NOMO-1 treated with dmso at 0.1 percent for 144 hours (cell line): ENCODE results near the gene NXPH2.

Experiments
- DNase-seq: peaks from one replicate; lab custom pipeline; 2025; ENCODE audit not compliant: unreplicated experiment; lab: John Stamatoyannopoulos, UW

Gene NXPH2

GRCh38 chr2:138779781-138780445 lies at the start of gene NXPH2:
Gene NXPH2 (minus strand): TSS chr2:138780390. CDS start chr2:138780241, 149 bp downstream.
- no peak for DNase-seq

GRCh38 chr2:138829326-138829919 lies 49.2 kb upstream of the NXPH2 start:
- no peak for DNase-seq

- peak; percentile 23 for DNase-seq
These were observed 47.4 kb upstream of the NXPH2 start for GRCh38 chr2:138827426-138828054.

- DNase-seq: no peak
These were observed 43.5 kb upstream of the NXPH2 start for GRCh38 chr2:138823666-138824065.

GRCh38 chr2:138819964-138820363 lies 39.8 kb upstream of the NXPH2 start:
- no peak for DNase-seq

- no peak for DNase-seq
These were observed 38.4 kb upstream of the NXPH2 start for GRCh38 chr2:138818556-138818955.

- DNase-seq: peak; percentile 53
These were observed 34.1 kb upstream of the NXPH2 start for GRCh38 chr2:138814123-138814898.

GRCh38 chr2:138811431-138811830 lies 31.2 kb upstream of the NXPH2 start:
- no peak for DNase-seq

- DNase-seq: no peak
These were observed 14.5 kb upstream of the NXPH2 start for GRCh38 chr2:138794724-138795123.

- DNase-seq: no peak
These were observed 7.0 kb upstream of the NXPH2 start for GRCh38 chr2:138787053-138787666.

GRCh38 chr2:138782383-138782782 lies 2.2 kb upstream of the NXPH2 start:
- no peak for DNase-seq

- DNase-seq: no peak
These were observed 718 bp upstream of the NXPH2 start for GRCh38 chr2:138780908-138781307.

GRCh38 chr2:138780446-138780880 lies 273 bp upstream of the NXPH2 start:
- DNase-seq: no peak

- DNase-seq: no peak
These were observed 797 bp downstream of the NXPH2 start for GRCh38 chr2:138779406-138779780.

GRCh38 chr2:138777996-138778395 lies 2.2 kb downstream of the NXPH2 start:
- no peak for DNase-seq

- DNase-seq: no peak
These were observed 4.5 kb downstream of the NXPH2 start for GRCh38 chr2:138775736-138776135.

- DNase-seq: no peak
These were observed 8.7 kb downstream of the NXPH2 start for GRCh38 chr2:138771534-138771933.

GRCh38 chr2:138767101-138767500 lies 13.1 kb downstream of the NXPH2 start:
- DNase-seq: no peak

GRCh38 chr2:138766464-138766863 lies 13.7 kb downstream of the NXPH2 start:
- no peak for DNase-seq

GRCh38 chr2:138763971-138764370 lies 16.2 kb downstream of the NXPH2 start:
- no peak for DNase-seq

- no peak for DNase-seq
These were observed 17.7 kb downstream of the NXPH2 start for GRCh38 chr2:138762533-138762932.
